Neural cell (in vitro differentiated cells): ENCODE measurements around the gene MLLT3.

ENCODE experiments used
- EP300 ChIP-seq: fragments of 450-650 bp; conservative IDR thresholded peaks from 2 replicates; pipeline ENCODE4 v1.6.1; 2014; ENCODE audit warnings: antibody characterized with exemption, mild to moderate bottlenecking, moderate library complexity; ENCODE audit not compliant: poor library complexity, severe bottlenecking
- EZH2 ChIP-seq: fragments of 200-600, 300-800 bp; shearing (Covaris generic), sonication (generic); IDR thresholded peaks from 2 replicates; pipeline ENCODE4 v1.6.1; 2014; ENCODE audit warnings: antibody characterized with exemption, low read length, borderline replicate concordance, mild to moderate bottlenecking; ENCODE audit not compliant: insufficient read depth, poor library complexity, severe bottlenecking
- RAD21 ChIP-seq: fragments of 450-650 bp; conservative IDR thresholded peaks from 2 replicates; pipeline ENCODE4 v1.6.1; 2014; ENCODE audit warnings: antibody characterized with exemption, mild to moderate bottlenecking, moderate library complexity
- TF ChIP-seq, protein P1 (sequence below): fragments of 450-650 bp; IDR thresholded peaks from 2 replicates; pipeline ENCODE4 v1.5.1; 2014; ENCODE audit warnings: antibody characterized with exemption, mild to moderate bottlenecking, moderate library complexity; ENCODE audit not compliant: poor library complexity, severe bottlenecking
- TF ChIP-seq, protein P2 (sequence below): IDR thresholded peaks from 2 replicates; pipeline ENCODE4 v1.6.1; 2012; ENCODE audit warnings: borderline replicate concordance

DNA sequence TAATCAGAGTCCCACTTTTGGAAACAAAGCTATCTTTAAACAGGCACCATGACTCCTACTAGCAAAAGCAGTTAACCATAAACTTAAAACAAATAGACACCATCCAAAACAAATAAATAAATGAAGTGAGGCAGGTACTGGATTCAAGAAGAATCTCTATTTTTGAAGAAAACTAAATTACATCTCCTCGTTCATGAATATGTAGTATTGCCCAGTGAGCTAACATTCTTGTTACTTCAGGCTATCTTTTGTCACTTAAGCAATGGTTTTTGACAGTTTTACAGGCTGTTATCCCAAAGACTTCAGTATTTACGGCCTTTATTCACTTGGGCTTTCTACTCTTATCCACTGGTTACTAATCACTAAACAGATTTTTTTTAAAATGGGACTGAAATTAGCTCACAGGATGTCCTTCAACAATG, 242.5 kb downstream of the MLLT3 start:
- TF ChIP-seq EZH2 (no peak), EP300 (no peak), RAD21 (no peak)
- TF ChIP-seq, protein P1, sequence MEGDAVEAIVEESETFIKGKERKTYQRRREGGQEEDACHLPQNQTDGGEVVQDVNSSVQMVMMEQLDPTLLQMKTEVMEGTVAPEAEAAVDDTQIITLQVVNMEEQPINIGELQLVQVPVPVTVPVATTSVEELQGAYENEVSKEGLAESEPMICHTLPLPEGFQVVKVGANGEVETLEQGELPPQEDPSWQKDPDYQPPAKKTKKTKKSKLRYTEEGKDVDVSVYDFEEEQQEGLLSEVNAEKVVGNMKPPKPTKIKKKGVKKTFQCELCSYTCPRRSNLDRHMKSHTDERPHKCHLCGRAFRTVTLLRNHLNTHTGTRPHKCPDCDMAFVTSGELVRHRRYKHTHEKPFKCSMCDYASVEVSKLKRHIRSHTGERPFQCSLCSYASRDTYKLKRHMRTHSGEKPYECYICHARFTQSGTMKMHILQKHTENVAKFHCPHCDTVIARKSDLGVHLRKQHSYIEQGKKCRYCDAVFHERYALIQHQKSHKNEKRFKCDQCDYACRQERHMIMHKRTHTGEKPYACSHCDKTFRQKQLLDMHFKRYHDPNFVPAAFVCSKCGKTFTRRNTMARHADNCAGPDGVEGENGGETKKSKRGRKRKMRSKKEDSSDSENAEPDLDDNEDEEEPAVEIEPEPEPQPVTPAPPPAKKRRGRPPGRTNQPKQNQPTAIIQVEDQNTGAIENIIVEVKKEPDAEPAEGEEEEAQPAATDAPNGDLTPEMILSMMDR: no peak
- TF ChIP-seq, protein P2, sequence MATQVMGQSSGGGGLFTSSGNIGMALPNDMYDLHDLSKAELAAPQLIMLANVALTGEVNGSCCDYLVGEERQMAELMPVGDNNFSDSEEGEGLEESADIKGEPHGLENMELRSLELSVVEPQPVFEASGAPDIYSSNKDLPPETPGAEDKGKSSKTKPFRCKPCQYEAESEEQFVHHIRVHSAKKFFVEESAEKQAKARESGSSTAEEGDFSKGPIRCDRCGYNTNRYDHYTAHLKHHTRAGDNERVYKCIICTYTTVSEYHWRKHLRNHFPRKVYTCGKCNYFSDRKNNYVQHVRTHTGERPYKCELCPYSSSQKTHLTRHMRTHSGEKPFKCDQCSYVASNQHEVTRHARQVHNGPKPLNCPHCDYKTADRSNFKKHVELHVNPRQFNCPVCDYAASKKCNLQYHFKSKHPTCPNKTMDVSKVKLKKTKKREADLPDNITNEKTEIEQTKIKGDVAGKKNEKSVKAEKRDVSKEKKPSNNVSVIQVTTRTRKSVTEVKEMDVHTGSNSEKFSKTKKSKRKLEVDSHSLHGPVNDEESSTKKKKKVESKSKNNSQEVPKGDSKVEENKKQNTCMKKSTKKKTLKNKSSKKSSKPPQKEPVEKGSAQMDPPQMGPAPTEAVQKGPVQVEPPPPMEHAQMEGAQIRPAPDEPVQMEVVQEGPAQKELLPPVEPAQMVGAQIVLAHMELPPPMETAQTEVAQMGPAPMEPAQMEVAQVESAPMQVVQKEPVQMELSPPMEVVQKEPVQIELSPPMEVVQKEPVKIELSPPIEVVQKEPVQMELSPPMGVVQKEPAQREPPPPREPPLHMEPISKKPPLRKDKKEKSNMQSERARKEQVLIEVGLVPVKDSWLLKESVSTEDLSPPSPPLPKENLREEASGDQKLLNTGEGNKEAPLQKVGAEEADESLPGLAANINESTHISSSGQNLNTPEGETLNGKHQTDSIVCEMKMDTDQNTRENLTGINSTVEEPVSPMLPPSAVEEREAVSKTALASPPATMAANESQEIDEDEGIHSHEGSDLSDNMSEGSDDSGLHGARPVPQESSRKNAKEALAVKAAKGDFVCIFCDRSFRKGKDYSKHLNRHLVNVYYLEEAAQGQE: no peak
